ENCODE data around the gene RESP18. TPM values are rescaled to one million over a fixed set of nuclear protein-coding genes. Genes with fewer than 3 reads are reported as not detected.
A peak's percentile ranks its signal among the peaks of the same experiment; 100 is the strongest.

The RESP18 gene
- total RNA-seq, 1 donor from 2014 or later: not detected

DNA sequence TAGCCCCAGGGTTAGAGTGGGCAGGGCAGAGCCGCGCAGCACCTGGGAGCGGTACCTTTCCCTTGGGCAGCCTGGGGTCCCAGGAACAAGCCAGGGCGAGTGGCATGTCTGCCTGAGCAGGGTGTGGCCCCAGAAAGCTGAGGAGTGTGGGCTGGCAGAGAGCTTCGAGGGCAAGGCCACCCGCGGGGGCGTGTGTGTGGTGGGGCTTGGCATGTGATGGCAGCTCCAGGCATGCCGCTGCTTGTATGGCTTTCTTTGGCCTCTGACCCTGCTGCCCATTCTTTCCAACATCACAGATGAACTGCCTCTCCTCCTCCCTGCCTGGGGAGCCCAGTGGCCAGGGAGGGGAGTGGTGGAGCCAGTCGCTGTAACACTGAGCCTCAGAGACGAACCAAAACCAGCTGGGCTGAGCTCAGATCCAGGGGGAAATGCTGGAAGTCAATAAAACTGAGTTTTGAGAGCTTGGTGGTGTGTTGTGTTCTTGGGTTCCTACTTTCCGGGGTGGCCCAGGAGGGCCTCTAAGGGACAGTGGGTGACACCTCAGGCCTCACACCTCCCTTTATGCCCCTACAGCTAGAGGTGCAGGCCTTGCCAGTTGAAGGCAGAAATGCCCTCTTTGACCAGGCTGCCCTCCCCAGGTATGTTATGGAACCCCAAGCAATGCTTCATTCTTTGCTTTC lies 46.0 kb downstream of the RESP18 start:
- intact Hi-C loops (cut with DNase I): no loop called here

DNA sequence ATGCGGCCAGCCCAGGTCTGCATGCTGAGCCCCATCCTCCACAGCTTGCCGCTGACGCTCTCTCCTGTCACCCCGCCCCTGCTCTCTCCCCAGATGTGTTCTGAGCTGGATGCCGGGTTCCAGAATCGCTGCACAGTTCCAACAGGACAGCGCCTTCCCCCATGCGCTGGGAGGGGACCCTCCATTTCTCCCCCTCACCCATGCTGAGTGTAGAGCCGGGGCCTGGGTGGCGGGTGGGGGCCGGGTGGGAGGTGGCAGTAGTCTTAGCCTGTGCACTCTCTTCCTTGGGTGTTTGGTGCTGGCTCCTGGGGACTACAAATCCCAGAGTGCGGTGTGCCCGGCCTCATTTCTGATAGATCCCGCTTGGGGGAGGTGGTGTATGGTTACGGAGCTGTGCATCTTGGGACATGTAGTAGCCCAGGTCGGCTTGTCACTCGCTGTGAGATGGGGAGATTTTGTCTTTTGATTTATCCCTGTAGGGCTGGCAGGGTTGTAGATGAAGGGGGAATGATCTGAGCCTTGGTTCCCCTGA lies 46.6 kb downstream of the RESP18 start:
- no peak overlapping the region for H3K27ac ChIP-seq
- H3K27me3 ChIP-seq: no peaks in the 10 kb centered on the region
- H3K4me1 ChIP-seq: peaks cover 6% of the 10 kb centered on the region
- peaks cover 44% of the 10 kb centered on the region for H3K36me3 ChIP-seq
- DNase-seq (peak; percentile 40), ATAC-seq (no peak)
- H3K4me3 ChIP-seq: no peak overlapping the region
- intact Hi-C loops (cut with DNase I): no loop called here
- TF ChIP-seq, protein P1, sequence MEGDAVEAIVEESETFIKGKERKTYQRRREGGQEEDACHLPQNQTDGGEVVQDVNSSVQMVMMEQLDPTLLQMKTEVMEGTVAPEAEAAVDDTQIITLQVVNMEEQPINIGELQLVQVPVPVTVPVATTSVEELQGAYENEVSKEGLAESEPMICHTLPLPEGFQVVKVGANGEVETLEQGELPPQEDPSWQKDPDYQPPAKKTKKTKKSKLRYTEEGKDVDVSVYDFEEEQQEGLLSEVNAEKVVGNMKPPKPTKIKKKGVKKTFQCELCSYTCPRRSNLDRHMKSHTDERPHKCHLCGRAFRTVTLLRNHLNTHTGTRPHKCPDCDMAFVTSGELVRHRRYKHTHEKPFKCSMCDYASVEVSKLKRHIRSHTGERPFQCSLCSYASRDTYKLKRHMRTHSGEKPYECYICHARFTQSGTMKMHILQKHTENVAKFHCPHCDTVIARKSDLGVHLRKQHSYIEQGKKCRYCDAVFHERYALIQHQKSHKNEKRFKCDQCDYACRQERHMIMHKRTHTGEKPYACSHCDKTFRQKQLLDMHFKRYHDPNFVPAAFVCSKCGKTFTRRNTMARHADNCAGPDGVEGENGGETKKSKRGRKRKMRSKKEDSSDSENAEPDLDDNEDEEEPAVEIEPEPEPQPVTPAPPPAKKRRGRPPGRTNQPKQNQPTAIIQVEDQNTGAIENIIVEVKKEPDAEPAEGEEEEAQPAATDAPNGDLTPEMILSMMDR (IDR thresholded peaks at IDR 0.05): no peak
- H3K9me3 ChIP-seq: no peaks in the 10 kb centered on the region

More for the DNA sequence above, 46.0 kb downstream of the RESP18 start:
- H3K9me3 ChIP-seq: no peaks in the 10 kb centered on the region
- ATAC-seq (peak; percentile 15), DNase-seq (peak; percentile 68)
- peaks cover 6% of the 10 kb centered on the region for H3K4me1 ChIP-seq
- H3K27ac ChIP-seq: no peak overlapping the region
- no peak overlapping the region for H3K4me3 ChIP-seq
- TF ChIP-seq, protein P1 (IDR thresholded peaks at IDR 0.05): no peak
- no peaks in the 10 kb centered on the region for H3K27me3 ChIP-seq
- H3K36me3 ChIP-seq: peaks cover 38% of the 10 kb centered on the region

DNA sequence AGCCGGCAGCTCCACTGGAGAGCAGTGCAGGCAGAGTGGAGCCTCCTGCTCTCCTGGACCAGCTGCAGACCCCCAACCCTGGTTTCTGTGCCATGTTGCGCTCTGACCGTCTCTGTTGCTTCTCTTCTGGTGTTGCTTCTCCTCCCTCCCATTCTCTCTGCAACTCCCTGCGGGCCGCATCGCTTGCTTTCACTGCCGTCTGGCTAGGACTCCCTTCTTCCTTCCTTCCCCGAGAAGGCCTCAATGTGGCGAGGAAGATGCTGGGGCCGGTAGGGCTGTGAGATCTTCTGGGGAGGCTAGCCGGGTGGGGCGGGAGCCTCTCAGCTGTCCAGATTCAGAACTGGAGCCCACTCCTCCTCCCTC lies 47.2 kb downstream of the RESP18 start:
- peaks cover 10% of the 10 kb centered on the region for H3K4me1 ChIP-seq
- no peak for ATAC-seq
- DNase-seq: peak; percentile 52
- no peak overlapping the region for H3K4me3 ChIP-seq
- intact Hi-C loops (cut with DNase I): no loop called here
- H3K27me3 ChIP-seq: no peaks in the 10 kb centered on the region
- no peaks in the 10 kb centered on the region for H3K9me3 ChIP-seq
- peaks cover 51% of the 10 kb centered on the region for H3K36me3 ChIP-seq
- TF ChIP-seq, protein P1 (IDR thresholded peaks at IDR 0.05): no peak
- no peak overlapping the region for H3K27ac ChIP-seq

DNA sequence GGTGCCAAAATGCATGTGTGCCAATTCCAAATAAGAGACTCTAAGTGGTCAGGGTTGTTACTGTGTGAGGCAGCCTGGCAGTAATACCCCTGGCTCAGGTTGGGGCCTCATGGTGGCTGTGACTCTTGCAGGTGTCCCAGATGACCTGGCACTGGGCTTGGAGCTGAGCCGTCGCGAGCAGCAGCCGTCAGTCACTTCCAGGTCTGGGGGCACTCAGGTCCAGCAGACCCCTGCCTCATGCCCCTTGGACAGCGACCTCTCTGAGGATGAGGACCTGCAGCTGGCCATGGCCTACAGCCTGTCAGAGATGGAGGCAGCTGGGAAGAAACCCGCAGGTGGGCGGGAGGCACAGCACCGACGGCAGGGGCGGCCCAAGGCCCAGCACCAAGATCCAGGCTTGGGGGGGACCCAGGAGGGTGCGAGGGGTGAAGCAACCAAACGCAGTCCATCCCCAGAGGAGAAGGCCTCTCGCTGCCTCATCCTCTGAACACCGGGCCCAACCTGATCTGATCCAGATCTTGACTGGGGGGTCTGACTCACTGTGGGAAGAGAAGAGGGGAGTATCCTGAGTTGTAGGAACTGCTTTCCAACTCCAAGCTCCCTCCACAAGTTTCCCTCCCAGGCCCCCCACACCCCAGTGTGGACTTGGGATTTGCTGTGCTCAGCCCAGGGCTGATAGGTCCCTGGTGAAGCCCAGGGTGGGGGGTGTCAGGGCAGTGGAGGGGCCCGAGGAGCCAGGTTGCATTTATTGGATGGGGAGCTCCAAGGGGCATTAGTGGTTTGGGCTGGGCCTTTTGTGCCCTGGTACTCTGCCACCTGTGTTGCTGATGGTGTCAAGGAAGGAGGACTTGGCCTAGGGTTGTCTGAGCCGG lies 47.8 kb downstream of the RESP18 start:
- TF ChIP-seq, protein P1 (IDR thresholded peaks at IDR 0.05): no peak
- ATAC-seq: no peak
- H3K4me3 ChIP-seq: no peak overlapping the region
- no peaks in the 10 kb centered on the region for H3K27me3 ChIP-seq
- DNase-seq: peak; percentile 58
- no peaks in the 10 kb centered on the region for H3K9me3 ChIP-seq
- H3K27ac ChIP-seq: no peak overlapping the region
- H3K36me3 ChIP-seq: peaks cover 51% of the 10 kb centered on the region
- intact Hi-C loops (cut with DNase I): no loop called here
- peaks cover 15% of the 10 kb centered on the region for H3K4me1 ChIP-seq

DNA sequence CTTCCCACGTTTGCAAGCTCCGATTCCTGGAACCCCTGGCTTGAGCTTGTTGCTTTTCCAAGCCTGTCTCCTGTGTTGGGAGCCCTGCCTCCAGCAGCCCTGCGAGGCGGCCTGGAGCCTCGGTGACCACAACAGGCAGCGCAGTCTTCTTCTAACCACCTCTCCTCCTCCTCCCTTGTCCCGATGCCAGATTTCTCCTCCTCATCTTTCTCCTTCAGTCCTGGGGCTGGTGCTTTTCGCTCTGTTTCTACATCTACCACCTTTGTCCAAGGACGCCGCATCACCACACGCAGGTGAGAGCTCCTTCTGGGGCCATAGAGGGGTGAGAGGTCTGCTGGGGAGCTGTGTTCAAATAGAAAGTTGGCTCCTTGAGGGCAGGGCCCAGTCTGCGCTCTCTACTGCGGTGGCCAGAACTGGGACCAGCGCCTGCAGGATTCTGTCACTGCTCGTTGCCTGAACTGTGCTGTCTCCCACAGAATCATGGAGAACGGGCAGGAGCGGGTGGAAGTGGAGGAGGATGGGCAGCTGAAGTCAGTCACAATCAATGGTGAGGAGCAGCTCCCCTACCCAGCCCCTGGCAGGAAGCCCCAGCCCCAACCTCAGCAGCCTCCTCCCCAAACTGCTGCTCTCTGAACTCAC lies 49.5 kb downstream of the RESP18 start:
- peaks cover 17% of the 10 kb centered on the region for H3K4me1 ChIP-seq
- peaks cover 51% of the 10 kb centered on the region for H3K36me3 ChIP-seq
- H3K9me3 ChIP-seq: no peaks in the 10 kb centered on the region
- no peak overlapping the region for H3K27ac ChIP-seq
- H3K27me3 ChIP-seq: no peaks in the 10 kb centered on the region
- no peak overlapping the region for H3K4me3 ChIP-seq
- intact Hi-C loops (cut with DNase I): no loop called here
- TF ChIP-seq, protein P1 (IDR thresholded peaks at IDR 0.05): no peak
- DNase-seq: peak; percentile 33
- ATAC-seq: no peak

Data from upper lobe of right lung (tissue), 1 donor.